Dendritic cell treated with granulocyte-macrophage colony-stimulating factor and Interleukin-4, amounts not matched to agents 40 ng/mL and 50 ng/mL, for 4 days (primary cell): ENCODE data around the gene CHPF.

ENCODE experiments used
- H3K27ac Mint-ChIP-seq: one replicate; pipeline ENCODE4 v1.8.0; 2022; ENCODE audit warnings: mild to moderate bottlenecking, mixed read lengths
- H3K27me3 Mint-ChIP-seq: one replicate; pipeline ENCODE4 v1.8.0; 2022; ENCODE audit warnings: mild to moderate bottlenecking, mixed read lengths
- H3K36me3 Mint-ChIP-seq: one replicate; pipeline ENCODE4 v1.8.0; 2022; ENCODE audit warnings: low read depth, mixed read lengths
- H3K4me1 Mint-ChIP-seq: one replicate; pipeline ENCODE4 v1.8.0; 2022; ENCODE audit warnings: low read depth, mixed read lengths
- H3K4me3 Mint-ChIP-seq: one replicate; pipeline ENCODE4 v1.8.0; 2022; ENCODE audit warnings: mild to moderate bottlenecking, moderate library complexity, mixed read lengths
- H3K9me3 Mint-ChIP-seq: one replicate; pipeline ENCODE4 v1.8.0; 2022; ENCODE audit warnings: mixed read lengths
- intact Hi-C: fragments of 100-400 bp; cut with micrococcal nuclease; formaldehyde crosslinking; loops from one replicate; pipeline ENCODE4 v1.15.0; 2022

CHPF gene

GRCh38 chr2:219551441-219552381 lies 8.1 kb upstream of the CHPF start:
- intact Hi-C loops: no loop called here
- Mint-ChIP-seq H3K4me1 (peaks cover 8% of the 10 kb centered on the region), H3K4me3 (peak overlapping the region; percentile 70), H3K9me3 (no peaks in the 10 kb centered on the region), H3K36me3 (no peaks in the 10 kb centered on the region), H3K27ac (no peak overlapping the region), H3K27me3 (peaks cover 76% of the 10 kb centered on the region)

DNA sequence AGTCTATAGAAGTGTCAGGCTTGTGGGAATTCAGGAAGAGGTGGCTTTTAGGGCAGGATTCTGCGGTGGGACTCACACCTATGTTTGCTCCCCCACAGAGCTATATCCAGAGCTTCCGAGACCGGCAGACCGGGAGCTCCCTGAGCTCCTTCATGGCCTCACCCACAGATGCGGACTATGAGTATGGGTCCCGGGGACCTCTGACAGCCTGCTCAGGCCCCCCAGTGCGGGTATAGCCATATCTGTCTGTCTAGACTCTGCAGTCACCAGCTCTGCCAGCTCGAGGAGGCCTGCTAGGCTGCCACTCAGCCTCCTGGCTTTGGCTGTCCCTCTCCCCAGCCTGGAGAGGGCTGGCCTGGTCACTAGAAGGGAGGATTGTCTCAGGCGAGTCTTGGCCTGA lies 6.0 kb upstream of the CHPF start:
- Mint-ChIP-seq H3K36me3 (no peaks in the 10 kb centered on the region), H3K9me3 (no peaks in the 10 kb centered on the region), H3K4me3 (no peak overlapping the region), H3K27me3 (peaks cover 94% of the 10 kb centered on the region), H3K27ac (no peak overlapping the region), H3K4me1 (peaks cover 11% of the 10 kb centered on the region)
- intact Hi-C loops: no loop called here

- H3K27ac Mint-ChIP-seq: no peak overlapping the region
- H3K4me1 Mint-ChIP-seq: peaks cover 16% of the 10 kb centered on the region
- no peak overlapping the region for H3K4me3 Mint-ChIP-seq
- no peaks in the 10 kb centered on the region for H3K9me3 Mint-ChIP-seq
- peaks cover 94% of the 10 kb centered on the region for H3K27me3 Mint-ChIP-seq
- intact Hi-C loops: no loop called here
- H3K36me3 Mint-ChIP-seq: no peaks in the 10 kb centered on the region
Measured at GRCh38 chr2:219548990-219549389, 5.4 kb upstream of the CHPF start.

DNA sequence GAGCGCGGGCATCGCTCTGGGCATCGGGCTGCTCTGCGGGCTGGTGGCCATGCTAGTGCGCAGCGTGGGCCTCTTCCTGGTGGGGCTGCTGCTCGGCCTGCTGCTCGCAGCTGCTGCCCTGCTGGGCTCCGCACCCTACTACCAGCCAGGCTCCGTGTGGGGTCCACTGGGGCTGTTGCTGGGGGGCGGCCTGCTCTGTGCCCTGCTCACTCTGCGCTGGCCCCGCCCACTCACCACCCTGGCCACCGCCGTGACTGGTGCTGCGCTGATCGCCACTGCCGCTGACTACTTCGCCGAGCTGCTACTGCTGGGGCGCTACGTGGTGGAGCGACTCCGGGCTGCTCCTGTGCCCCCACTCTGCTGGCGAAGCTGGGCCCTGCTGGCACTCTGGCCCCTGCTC lies 4.0 kb upstream of the CHPF start:
- H3K9me3 Mint-ChIP-seq: no peaks in the 10 kb centered on the region
- H3K4me1 Mint-ChIP-seq: peaks cover 16% of the 10 kb centered on the region
- no peaks in the 10 kb centered on the region for H3K36me3 Mint-ChIP-seq
- peaks cover 88% of the 10 kb centered on the region for H3K27me3 Mint-ChIP-seq
- H3K27ac Mint-ChIP-seq: no peak overlapping the region
- intact Hi-C loops: no loop called here
- no peak overlapping the region for H3K4me3 Mint-ChIP-seq

- Mint-ChIP-seq H3K4me1 (peaks cover 9% of the 10 kb centered on the region), H3K36me3 (no peaks in the 10 kb centered on the region), H3K27me3 (peaks cover 88% of the 10 kb centered on the region), H3K27ac (no peak overlapping the region), H3K9me3 (no peaks in the 10 kb centered on the region), H3K4me3 (no peak overlapping the region)
- intact Hi-C loops: loop anchor here (2.0 kb wide), 1 partner anchor 51 kb away; the partner anchor contains the start of gene STK11IP
Measured at GRCh38 chr2:219545943-219546352, 2.3 kb upstream of the CHPF start.

DNA sequence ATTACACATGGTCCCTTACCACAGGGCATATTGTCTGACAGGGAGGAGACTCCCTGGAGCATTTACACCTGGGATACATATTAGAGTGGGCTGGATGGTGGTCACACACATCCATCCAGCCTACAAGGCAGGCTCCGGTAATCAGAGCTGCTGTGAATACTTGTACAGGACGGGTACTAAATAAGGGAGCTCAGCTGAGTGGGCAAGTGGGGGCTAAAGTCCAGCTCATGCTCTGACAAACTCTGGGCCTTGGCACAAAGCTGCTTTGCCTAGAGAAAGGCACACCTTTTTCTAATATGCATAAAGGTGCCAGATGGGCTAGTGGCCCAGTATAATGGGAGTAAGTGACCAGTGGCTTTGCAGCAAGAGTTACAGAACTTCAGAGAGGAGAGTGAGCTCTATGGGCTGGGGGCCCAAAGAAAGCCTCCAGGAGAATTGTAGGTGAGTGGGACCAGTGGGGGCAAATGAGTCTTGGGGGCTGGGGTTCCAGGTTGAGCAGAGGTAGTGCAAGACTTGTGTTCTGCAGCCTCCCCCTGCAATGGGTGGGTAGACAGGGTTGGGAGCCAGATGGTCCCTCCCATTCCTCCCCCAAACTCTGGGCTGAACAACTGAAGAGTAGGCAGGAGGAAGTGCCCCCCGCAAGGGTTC lies 1.8 kb upstream of the CHPF start:
- peaks cover 86% of the 10 kb centered on the region for H3K27me3 Mint-ChIP-seq
- H3K4me3 Mint-ChIP-seq: no peak overlapping the region
- peaks cover 9% of the 10 kb centered on the region for H3K4me1 Mint-ChIP-seq
- intact Hi-C loops: loop anchor here (2.0 kb wide), 1 partner anchor 51 kb away; the partner anchor contains the start of gene STK11IP
- no peaks in the 10 kb centered on the region for H3K9me3 Mint-ChIP-seq
- H3K27ac Mint-ChIP-seq: no peak overlapping the region
- no peaks in the 10 kb centered on the region for H3K36me3 Mint-ChIP-seq

- intact Hi-C loops: loop anchor here (2.0 kb wide), 1 partner anchor 52 kb away; the partner anchor contains the start of gene STK11IP
- Mint-ChIP-seq H3K27ac (no peak overlapping the region), H3K36me3 (no peaks in the 10 kb centered on the region), H3K4me1 (peaks cover 9% of the 10 kb centered on the region), H3K4me3 (peak overlapping the region; percentile 76), H3K27me3 (peaks cover 79% of the 10 kb centered on the region), H3K9me3 (no peaks in the 10 kb centered on the region)
Measured at GRCh38 chr2:219544567-219544966, 958 bp upstream of the CHPF start.

DNA sequence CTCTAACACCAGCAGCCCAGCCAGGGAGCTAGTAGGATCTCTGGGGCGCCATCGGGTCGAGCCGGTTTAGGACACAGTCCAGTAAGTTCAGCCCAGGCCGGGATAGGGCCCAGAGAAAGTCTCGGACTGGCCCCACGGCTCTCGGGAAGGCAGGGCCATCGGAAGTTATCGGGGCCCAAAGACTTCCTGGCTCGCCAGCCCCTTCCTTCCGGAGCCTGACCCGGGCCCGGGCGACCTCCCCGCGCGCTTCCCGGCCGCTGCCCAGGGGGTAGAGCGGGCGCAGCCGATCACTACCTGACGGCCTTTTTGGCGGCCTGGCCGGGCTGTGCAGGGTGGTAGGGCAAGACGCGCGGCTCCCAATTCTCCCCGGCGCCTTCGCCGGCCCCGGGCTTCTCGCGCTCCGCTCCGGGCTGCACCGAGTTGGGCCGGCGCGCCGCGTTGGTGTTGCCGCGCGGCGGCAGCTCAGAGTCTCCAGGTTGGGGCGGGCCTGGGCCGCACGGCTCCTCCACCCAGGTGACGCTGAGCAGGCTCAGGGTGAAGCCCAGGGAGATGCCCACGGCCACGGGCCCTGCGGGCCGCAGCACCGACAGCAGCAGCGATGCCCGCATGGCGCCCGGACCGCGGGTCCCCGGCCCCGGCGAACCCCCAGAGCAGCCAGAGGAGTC lies 546 bp downstream of the CHPF start:
- Mint-ChIP-seq H3K27ac (peak overlapping the region; percentile 39), H3K4me3 (peak overlapping the region; percentile 48), H3K9me3 (no peaks in the 10 kb centered on the region), H3K4me1 (peaks cover 9% of the 10 kb centered on the region), H3K27me3 (peaks cover 76% of the 10 kb centered on the region), H3K36me3 (no peaks in the 10 kb centered on the region)
- intact Hi-C loops: no loop called here

DNA sequence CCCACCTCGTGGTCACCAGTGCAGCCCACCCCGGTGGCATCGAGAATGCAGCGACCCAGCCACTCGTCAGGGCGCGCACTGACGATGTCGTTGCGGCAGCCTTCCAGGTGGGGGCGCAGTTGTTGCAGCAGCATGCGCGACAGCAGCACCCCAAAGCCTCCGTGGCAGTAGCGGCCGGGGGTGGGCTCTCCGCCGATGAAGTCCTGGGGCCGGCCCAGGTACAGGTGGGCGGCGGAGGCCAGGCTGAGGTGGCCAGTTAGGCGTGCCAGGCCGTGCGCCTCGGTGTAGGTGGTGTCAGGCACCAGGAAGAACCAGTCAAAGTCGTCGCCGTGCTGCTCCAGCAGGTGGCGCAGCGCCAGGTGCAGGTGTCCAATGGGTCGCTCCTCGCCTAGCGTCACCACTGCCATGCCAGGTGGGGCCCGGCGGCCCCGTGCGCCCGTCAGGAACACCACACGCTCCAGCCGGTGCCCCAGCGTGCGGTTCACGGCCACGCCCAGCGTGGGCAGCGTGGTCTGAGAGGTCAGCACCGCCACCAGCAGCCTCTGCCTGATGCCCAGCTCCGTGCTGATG lies 1.9 kb downstream of the CHPF start:
- H3K9me3 Mint-ChIP-seq: no peaks in the 10 kb centered on the region
- peak overlapping the region; percentile 54 for H3K4me3 Mint-ChIP-seq
- peaks cover 9% of the 10 kb centered on the region for H3K4me1 Mint-ChIP-seq
- H3K27ac Mint-ChIP-seq: no peak overlapping the region
- intact Hi-C loops: loop anchor here (1.0 kb wide), 2 partner anchors 101 to 148 kb away; no protein-coding TSS in a partner anchor
- H3K27me3 Mint-ChIP-seq: peaks cover 74% of the 10 kb centered on the region
- H3K36me3 Mint-ChIP-seq: no peaks in the 10 kb centered on the region

- intact Hi-C loops: loop anchor here (1.0 kb wide), 2 partner anchors 101 to 148 kb away; no protein-coding TSS in a partner anchor
- H3K4me1 Mint-ChIP-seq: peaks cover 9% of the 10 kb centered on the region
- no peak overlapping the region for H3K27ac Mint-ChIP-seq
- H3K36me3 Mint-ChIP-seq: no peaks in the 10 kb centered on the region
- H3K27me3 Mint-ChIP-seq: peaks cover 72% of the 10 kb centered on the region
- H3K4me3 Mint-ChIP-seq: no peak overlapping the region
- no peaks in the 10 kb centered on the region for H3K9me3 Mint-ChIP-seq
Measured at GRCh38 chr2:219540784-219541504, 2.7 kb downstream of the CHPF start.

DNA sequence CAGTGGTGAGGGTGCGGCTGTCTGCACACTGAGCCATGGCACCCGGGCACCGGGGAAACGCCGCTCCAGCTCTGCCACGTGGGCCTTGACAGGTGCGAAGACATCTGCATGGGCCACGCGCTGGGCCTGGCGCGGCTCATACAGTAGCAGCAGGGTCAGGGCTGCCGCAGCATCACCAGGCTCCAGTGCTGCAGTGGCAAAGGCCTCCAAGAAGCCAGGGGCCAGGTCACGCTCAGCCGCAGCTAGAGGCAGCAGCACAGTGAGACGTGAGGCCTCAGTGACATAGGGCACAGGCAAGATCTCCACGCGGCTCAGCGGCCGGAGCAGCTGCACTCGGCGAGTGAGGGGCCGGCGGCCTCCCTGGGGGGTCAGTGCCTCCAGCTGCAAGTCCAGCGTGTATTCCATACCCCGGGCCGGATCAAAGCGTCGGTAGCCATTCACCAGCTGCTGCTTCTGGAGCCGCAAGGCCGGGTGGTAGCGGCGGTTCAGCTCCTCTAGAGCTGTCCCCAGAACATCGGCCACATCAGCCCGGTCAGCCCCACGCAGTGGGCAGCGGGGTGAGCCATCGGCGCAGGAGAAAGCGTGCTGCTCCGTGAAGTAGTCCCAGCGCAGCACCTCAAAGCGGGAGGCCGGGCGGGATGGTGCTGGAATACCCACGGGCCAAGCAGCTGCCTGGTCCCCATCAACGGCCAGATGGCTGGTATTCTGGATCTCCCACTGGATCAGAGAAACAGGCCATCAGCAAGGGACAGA lies 3.5 kb downstream of the CHPF start:
- Mint-ChIP-seq H3K4me1 (peaks cover 9% of the 10 kb centered on the region), H3K36me3 (no peaks in the 10 kb centered on the region), H3K9me3 (no peaks in the 10 kb centered on the region), H3K4me3 (no peak overlapping the region), H3K27me3 (peaks cover 64% of the 10 kb centered on the region), H3K27ac (no peak overlapping the region)
- intact Hi-C loops: no loop called here

DNA sequence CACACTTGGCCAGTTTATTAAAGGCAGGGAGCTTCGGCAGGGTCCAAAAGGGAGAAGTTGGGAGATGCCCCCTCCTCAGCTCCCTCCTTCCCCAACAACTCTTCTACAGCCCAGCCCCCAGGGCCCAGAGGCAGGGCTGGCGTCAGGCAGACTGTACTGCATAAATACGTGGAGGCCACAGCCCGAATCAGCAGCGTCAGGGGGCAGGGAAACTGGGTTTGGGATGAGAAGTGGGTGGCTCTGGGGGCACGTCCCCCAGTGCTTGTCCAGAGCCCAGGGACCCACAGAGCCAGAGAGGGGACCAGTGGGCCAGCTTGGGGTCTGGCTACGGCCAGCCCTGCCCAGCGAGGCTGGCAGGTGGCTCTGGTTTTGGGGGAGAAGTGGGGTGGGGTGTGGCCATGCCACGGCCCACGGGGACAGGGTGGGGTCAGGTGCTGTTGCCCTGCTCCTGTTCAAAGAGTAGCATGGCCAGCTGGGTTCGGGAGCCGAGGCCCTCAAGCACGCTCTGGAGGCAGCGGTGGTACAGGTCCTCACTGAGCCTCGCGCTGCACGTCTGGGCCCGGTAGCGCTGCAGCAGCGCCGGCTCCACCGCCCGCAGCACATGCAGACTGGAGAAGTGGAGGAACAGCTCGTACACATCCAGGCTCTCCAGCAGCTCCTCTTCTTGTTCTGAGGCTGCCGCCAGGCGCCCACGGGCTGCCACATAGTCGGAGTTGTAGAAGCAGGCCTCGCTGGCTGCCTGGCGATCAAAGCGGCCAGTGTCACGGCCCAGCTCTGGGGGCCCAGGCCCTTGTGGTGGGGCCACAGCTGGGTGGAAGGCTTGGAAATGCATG lies 4.4 kb downstream of the CHPF start:
- H3K27ac Mint-ChIP-seq: no peak overlapping the region
- H3K36me3 Mint-ChIP-seq: no peaks in the 10 kb centered on the region
- H3K4me3 Mint-ChIP-seq: no peak overlapping the region
- H3K9me3 Mint-ChIP-seq: no peaks in the 10 kb centered on the region
- H3K4me1 Mint-ChIP-seq: peaks cover 1% of the 10 kb centered on the region
- H3K27me3 Mint-ChIP-seq: peaks cover 57% of the 10 kb centered on the region
- intact Hi-C loops: no loop called here
